Muscle layer of duodenum (tissue), 2 donors: ENCODE measurements around the gene CCDC127.
"Not testable (repeated sequence)": the region's sequence is repeated elsewhere in the genome, so short reads cannot be mapped to it uniquely, and the experiment has no call there.

Experiments used
- H3K27ac ChIP-seq: one replicate; pipeline ENCODE4 v1.7.0; 2013; ENCODE audit warnings: mild to moderate bottlenecking, low read length
- H3K27me3 ChIP-seq: one replicate; pipeline ENCODE4 v1.7.0; 2013; ENCODE audit warnings: low read depth, mild to moderate bottlenecking, control low read depth, low read length
- H3K36me3 ChIP-seq, 2 donors: one replicate each; pipeline ENCODE4 v1.7.0; 2013; ENCODE audit warnings: low read length in 2 of 2, control low read depth in 1 of 2, mild to moderate bottlenecking in 1 of 2; ENCODE audit not compliant: insufficient read depth in 2 of 2, control insufficient read depth in 1 of 2
- H3K4me1 ChIP-seq, 2 donors: one replicate each; pipeline ENCODE4 v1.7.0; 2013; ENCODE audit warnings: low read length in 2 of 2, mild to moderate bottlenecking in 2 of 2, control low read depth in 1 of 2, moderate library complexity in 1 of 2; ENCODE audit not compliant: insufficient read depth in 2 of 2, control insufficient read depth in 1 of 2
- H3K4me3 ChIP-seq, 2 donors: one replicate each; pipeline ENCODE4 v1.7.0; 2013; ENCODE audit warnings: low read length in 2 of 2, low read depth in 1 of 2, mild to moderate bottlenecking in 1 of 2
- H3K9me3 ChIP-seq, 2 donors: one replicate each; pipeline ENCODE4 v1.7.0; 2013; ENCODE audit warnings: low read length in 2 of 2, control low read depth in 1 of 2, mild to moderate bottlenecking in 1 of 2; ENCODE audit not compliant: control insufficient read depth in 1 of 2
- donor health status: healthy.

The CCDC127 gene

GRCh38 chr5:167511-167910, 50.4 kb downstream of the CCDC127 start:
- no peaks in the 10 kb centered on the region for H3K27me3 ChIP-seq
- H3K4me3 ChIP-seq, result no peak overlapping the region
- H3K4me1 ChIP-seq, result peaks cover 0 to 4% of the 10 kb centered on the region in 2 donors
- H3K9me3 ChIP-seq, result no peaks in the 10 kb centered on the region
- no peak overlapping the region for H3K27ac ChIP-seq
- H3K36me3 ChIP-seq, result no peaks in the 10 kb centered on the region

GRCh38 chr5:166441-167372, 51.2 kb downstream of the CCDC127 start:
- Histone ChIP-seq H3K27ac (no peak overlapping the region), H3K9me3 (no peaks in the 10 kb centered on the region), H3K36me3 (no peaks in the 10 kb centered on the region), H3K27me3 (no peaks in the 10 kb centered on the region), H3K4me3 (no peak overlapping the region), H3K4me1 (peaks cover 0 to 4% of the 10 kb centered on the region in 2 donors)

GRCh38 chr5:164783-165182, 53.2 kb downstream of the CCDC127 start:
- H3K27ac ChIP-seq, H3K36me3 ChIP-seq, H3K27me3 ChIP-seq, H3K4me3 ChIP-seq, H3K9me3 ChIP-seq, H3K4me1 ChIP-seq: not testable (repeated sequence)

GRCh38 chr5:164244-164643, 53.7 kb downstream of the CCDC127 start:
- H3K27ac ChIP-seq, result no peak overlapping the region
- H3K36me3 ChIP-seq, result no peaks in the 10 kb centered on the region
- no peak overlapping the region for H3K4me3 ChIP-seq
- peaks cover 0 to 4% of the 10 kb centered on the region in 2 donors for H3K4me1 ChIP-seq
- H3K27me3 ChIP-seq, result no peaks in the 10 kb centered on the region
- no peaks in the 10 kb centered on the region for H3K9me3 ChIP-seq

GRCh38 chr5:163841-164240, 54.1 kb downstream of the CCDC127 start:
- no peak overlapping the region for H3K4me3 ChIP-seq
- H3K27me3 ChIP-seq, result no peaks in the 10 kb centered on the region
- no peaks in the 10 kb centered on the region for H3K36me3 ChIP-seq
- H3K27ac ChIP-seq, result no peak overlapping the region
- H3K9me3 ChIP-seq, result no peaks in the 10 kb centered on the region
- H3K4me1 ChIP-seq, result peaks cover 0 to 4% of the 10 kb centered on the region in 2 donors

- Histone ChIP-seq H3K27me3 (no peaks in the 10 kb centered on the region), H3K4me1 (peaks cover 0 to 3% of the 10 kb centered on the region in 2 donors), H3K4me3 (no peak overlapping the region), H3K36me3 (no peaks in the 10 kb centered on the region), H3K27ac (no peak overlapping the region), H3K9me3 (no peaks in the 10 kb centered on the region)
Measured at GRCh38 chr5:163338-163620, 54.7 kb downstream of the CCDC127 start.

- Histone ChIP-seq H3K9me3 (no peaks in the 10 kb centered on the region), H3K4me3 (no peak overlapping the region), H3K27me3 (no peaks in the 10 kb centered on the region), H3K36me3 (no peaks in the 10 kb centered on the region), H3K4me1 (no peaks in the 10 kb centered on the region), H3K27ac (no peak overlapping the region)
Measured at GRCh38 chr5:162565-163337, 55.2 kb downstream of the CCDC127 start.

GRCh38 chr5:162190-162564, 55.8 kb downstream of the CCDC127 start:
- H3K27me3 ChIP-seq, result no peaks in the 10 kb centered on the region
- no peaks in the 10 kb centered on the region for H3K9me3 ChIP-seq
- no peaks in the 10 kb centered on the region for H3K4me1 ChIP-seq
- H3K36me3 ChIP-seq, result no peaks in the 10 kb centered on the region
- H3K27ac ChIP-seq, result no peak overlapping the region
- H3K4me3 ChIP-seq, result no peak overlapping the region

- no peaks in the 10 kb centered on the region for H3K36me3 ChIP-seq
- H3K4me3 ChIP-seq, result no peak overlapping the region
- H3K27me3 ChIP-seq, result no peaks in the 10 kb centered on the region
- H3K4me1 ChIP-seq, result no peaks in the 10 kb centered on the region
- H3K27ac ChIP-seq, result no peak overlapping the region
- H3K9me3 ChIP-seq, result no peaks in the 10 kb centered on the region
Measured at GRCh38 chr5:161803-162110, 56.2 kb downstream of the CCDC127 start.

GRCh38 chr5:160921-161802, 56.8 kb downstream of the CCDC127 start:
- Histone ChIP-seq H3K27me3 (no peaks in the 10 kb centered on the region), H3K4me1 (no peaks in the 10 kb centered on the region), H3K27ac (no peak overlapping the region), H3K36me3 (no peaks in the 10 kb centered on the region), H3K4me3 (no peak overlapping the region), H3K9me3 (no peaks in the 10 kb centered on the region)

GRCh38 chr5:160173-160510, 57.8 kb downstream of the CCDC127 start:
- no peaks in the 10 kb centered on the region for H3K27me3 ChIP-seq
- H3K27ac ChIP-seq, result no peak overlapping the region
- no peaks in the 10 kb centered on the region for H3K36me3 ChIP-seq

More at GRCh38 chr5:160173-160510, 57.8 kb downstream of the CCDC127 start:
- H3K9me3 ChIP-seq, result no peaks in the 10 kb centered on the region
- H3K4me3 ChIP-seq, result no peak overlapping the region
- no peaks in the 10 kb centered on the region for H3K4me1 ChIP-seq
